HG03442 (cell line): ENCODE measurements around the gene C2CD4A.
"Not testable (repeated sequence)": the region's sequence is repeated elsewhere in the genome, so short reads cannot be mapped to it uniquely, and the experiment has no call there.

Experiments used
- ATAC-seq: cut with Tn5 transposase; IDR thresholded peaks from one replicate; pipeline ENCODE4 v1.9.1; 2021; ENCODE audit warnings: mild to moderate bottlenecking, moderate library complexity; ENCODE audit not compliant: unreplicated experiment

C2CD4A gene, protein sequence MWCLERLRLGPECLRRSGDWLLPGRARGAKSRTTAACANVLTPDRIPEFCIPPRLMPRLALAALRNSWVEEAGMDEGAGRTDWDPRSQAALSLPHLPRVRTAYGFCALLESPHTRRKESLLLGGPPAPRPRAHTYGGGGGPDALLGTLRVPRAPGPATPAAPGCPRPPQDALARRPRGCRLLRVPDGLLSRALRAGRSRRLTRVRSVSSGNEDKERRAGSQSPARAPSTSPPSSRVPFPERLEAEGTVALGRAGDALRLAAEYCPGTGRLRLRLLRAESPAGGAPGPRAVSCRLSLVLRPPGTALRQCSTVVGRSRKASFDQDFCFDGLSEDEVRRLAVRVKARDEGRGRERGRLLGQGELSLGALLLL

DNA sequence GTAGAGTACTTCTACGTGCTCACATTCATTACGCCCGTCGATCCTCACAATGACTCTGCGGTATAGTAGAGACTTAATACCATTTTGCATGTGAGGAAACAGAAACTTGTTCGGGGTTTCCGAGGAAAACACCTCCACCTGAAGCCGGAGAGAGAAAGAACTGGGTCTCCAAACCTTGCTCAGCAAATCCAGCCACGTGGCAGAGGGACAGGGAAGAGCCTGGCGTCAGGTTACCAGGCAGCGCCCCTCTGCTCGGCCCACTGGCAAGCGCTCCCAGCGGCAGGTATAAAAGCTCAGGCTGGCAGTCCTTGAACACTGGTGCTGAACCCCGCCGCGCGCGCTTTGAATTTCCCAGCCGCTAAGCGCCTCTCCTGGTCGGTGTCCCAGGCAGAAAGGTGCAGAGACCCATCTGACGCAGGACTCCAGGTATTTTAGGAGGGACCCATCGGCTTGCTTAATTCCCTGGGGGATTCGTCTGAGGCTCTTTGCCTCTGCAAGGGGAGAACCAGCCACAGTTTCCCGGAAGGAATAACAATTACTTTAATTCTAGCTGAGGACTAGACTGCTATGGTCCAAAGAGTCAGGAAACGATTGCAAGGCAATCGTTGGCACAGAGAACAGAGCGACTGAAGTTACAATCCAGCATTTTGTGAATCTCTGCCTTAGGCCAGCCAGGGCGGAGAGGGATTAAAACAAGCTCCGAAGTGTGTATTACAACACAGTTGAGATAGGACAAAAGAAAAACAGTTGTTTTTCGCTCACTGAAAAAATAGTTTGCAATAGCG is at the start of gene C2CD4A:
TSS of gene C2CD4A (plus strand) at position 315 of the 785 bp plus-strand sequence. CDS start 637 bp downstream, outside the sequence.
- no peak for ATAC-seq

DNA sequence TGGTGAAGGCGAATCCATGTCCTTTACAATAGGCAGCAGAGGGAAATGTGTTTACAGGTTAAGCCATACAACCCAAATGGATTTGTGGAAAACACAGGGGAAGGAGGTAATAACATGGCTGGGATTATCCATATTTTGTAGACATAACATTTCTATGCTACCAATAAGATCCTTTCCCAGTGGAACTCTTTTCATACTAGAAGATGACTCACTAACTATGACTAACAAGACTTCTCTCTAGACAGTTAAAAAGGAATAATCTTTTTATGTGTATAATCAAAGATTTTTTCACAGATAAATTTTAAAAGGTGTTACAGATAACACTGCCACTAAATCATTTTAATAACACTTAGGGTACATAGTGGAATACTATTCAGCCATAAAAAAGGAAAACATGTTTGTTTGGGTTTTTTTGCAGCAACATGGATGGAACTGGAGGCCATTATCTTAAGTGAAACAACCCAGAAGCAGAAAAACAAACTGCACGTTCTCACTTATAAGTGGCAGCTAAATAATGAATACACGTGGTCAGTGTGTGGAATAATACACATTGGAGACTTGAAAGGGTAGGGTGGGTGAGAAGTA is 46.1 kb upstream of the C2CD4A start:
- ATAC-seq = no peak

DNA sequence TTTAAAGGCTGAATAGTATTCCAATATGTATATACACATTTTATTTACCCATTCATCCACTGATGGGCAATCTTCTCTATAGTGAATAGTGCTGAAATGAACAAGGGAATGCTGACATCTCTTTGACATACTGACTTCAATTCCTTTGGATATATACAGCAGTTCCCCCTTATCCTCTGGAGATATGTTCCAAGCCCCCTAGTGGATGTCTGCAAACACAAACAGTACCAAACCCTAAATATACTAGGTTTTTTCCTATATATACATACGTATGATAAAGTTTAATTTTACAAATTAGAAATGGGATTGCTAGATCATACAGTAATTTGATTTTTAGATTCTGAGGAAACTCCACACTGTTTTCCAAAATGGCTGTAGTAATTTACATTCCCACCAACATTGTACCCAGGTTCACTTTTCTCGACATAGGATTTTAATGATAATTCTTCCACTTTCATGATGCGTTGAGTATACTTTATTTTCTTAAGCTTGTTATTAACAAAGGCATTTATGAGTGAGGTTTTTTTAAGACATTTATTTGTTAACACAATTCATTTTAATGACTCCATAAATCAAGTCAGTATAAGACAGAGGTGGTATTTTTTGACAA is 44.7 kb upstream of the C2CD4A start:
- no peak for ATAC-seq

DNA sequence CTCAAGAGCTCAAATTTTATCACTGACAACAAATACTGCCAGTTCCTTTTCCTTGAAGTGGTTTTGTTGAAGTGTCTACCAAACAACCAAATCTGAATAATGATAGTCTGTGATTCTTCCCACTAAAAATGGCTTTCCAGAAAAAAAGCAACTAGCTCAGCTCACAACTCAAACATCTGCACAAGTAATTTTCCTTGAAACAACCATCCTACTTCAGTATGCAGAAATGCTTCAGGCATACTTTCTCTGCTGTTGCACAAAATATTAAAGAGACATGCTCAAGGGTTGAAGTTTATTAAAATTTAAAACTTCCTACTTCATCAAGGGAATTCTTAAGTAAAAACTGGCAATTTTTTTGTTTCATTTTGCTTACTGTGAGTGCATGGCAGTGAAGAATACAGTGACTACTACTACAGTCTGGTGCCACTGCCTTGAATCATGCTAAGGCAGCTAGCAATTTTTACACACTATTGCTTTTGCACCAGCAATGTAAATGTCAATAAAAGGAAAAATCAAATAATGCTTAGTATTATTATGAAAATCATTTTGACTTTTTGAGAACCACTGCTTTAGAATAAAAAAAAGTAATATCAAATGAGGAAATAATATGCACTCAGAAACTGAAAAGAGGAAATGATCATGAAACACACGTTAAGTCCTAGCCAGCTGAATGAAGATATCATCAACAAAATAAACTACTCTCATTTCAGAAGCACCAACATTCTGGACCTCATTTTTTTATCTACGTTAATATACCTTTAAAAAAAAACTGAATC is 40.1 kb upstream of the C2CD4A start:
- no peak for ATAC-seq

DNA sequence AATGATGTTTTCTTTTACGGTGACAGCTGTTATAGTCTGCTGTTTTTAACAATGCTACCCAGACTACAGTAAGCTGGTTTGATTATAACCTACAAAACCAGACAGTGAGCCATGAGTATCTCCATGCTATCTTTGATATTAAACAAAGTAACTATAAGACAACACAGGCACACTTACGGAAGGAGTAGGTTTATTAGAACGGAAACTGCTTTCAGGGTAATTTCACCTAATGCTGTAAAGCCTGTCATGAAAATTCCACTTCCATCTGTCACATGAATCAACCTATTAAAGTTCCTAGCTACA is 39.6 kb upstream of the C2CD4A start:
- ATAC-seq = no peak

DNA sequence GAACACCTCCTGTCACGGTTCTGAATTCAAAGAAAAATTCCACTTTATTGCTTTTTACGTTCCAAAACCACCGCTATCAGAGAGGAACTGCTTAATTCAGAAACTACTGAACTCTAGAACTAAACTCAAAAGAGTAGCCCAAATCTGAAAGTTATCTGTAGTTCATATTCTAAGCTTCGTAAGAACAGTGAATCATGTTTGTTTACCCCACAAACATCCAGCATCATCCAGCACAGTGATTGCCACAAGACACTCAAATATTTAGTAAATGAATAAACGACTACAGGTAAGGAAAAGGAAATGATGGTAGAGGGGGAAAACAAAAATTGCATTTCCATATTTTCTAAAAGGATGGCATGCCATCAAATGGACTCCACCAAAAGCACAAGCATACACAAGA is 38.9 kb upstream of the C2CD4A start:
- no peak for ATAC-seq

DNA sequence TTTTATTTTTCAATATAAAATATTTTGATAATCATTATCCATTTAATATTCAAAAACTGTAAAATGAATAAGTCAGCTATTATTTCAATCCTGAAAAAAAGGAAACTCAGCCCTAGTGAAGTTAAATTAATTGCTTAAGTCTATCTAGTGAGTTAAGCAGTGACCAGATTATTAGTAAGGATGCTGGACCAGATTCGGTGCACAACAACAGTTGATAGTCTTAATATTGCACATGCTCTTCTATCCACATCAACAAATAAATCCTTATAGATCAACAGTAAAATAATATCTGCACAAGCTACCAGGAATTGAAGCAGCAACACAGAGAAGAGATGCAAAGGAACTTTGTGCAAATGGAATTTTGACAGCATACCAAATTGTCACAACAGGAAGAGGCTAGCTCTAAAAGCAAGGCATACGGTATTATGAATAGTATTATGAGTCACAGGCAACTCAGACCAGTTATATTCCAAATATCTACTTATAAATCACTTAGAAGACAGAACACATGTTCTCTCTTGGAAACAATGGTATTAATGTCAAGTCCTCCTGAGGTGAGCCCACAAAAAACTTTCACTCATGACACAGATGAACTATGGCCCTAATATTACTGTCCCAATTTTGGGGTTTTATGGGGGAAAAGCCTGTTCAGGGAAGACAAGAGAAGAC is 31.4 kb upstream of the C2CD4A start:
- no peak for ATAC-seq

DNA sequence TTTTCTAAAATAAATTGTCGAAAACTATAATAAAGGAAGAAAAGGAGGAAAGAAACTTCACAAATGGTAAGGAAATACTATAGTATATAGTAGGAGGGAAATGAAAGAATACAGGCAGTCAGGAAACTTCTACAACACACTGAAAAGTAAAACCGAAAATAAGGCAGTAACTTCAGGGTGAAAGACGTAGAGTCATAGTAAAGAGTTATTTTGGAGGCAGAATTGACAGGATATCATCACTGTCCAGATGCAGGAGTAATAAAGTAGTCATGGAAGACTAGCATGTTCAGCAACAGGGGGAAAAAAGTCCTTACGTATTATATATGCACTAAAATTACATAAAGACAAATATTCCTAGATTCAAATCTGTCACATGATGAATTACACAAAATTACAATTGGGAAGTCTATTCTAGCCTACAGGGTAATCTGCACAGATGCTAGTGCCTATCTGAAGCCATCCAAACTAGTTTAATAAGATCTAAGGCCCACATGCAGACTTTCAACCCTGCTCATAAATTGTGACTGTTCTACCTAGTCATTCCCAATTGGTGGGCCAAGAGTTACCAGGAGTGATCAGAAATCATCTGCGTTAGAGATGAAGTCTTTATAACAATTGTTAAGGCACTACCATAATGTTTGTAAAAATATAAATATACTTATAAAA is 20.6 kb upstream of the C2CD4A start:
- ATAC-seq = peak; percentile 77

DNA sequence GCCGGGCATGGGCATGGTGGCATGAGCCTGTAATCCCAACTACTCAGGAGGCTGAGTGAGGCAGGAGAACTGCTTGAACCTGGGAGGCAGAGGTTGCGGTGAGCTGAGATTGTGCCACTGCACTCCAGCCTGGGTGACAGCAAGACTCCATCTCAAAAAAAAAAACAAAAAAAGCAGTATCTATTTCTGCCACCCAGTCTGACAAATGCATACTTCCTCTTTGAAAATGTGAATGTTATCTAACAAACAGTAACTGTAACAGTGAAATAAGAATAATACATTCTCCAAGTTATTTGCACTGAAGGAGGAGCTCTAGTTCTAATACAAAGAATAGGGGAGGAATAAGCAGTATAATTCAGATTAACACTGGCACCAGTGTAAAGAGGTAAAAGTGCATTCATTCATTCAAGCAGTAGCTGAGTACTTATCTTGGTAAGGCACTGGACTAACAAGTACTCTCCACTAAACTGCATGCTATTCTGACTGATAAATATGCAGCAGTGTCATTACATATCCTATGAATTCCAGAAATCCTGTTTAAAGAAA is 19.4 kb upstream of the C2CD4A start:
- no peak for ATAC-seq

DNA sequence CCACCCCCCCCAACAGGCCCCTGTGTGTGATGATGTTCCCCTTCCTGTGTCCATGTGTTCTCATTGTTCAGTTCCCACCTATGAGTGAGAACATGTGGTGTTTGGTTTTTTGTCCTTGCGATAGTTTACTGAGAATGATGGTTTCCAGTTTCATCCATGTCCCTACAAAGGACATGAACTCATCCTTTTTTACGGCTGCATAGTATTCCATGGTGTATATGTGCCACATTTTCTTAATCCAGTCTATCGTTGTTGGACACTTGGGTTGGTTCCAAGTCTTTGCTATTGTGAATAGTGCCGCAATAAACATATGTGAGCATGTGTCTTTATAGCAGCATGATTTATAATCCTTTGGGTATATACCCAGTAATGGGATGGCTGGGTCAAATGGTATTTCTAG is 18.5 kb upstream of the C2CD4A start:
- ATAC-seq = not testable (repeated sequence)

DNA sequence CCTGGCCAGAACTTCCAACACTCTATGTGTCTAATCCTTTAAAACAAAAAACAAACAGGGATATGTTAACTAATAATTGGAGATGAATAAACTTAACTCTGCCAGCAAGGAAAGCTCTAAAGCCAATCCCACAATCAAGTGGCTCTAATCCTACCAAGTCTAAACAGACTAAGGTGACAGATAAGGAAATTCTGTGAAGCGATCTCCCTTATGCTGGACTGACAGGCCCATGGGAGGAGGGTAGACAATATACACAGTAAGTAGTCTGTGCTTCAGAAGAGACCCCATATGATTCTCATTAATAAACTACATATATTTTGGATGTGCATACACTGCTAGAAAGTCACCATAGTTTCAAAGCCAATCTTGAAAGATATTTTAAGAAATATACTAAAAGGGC is 16.7 kb upstream of the C2CD4A start:
- no peak for ATAC-seq

DNA sequence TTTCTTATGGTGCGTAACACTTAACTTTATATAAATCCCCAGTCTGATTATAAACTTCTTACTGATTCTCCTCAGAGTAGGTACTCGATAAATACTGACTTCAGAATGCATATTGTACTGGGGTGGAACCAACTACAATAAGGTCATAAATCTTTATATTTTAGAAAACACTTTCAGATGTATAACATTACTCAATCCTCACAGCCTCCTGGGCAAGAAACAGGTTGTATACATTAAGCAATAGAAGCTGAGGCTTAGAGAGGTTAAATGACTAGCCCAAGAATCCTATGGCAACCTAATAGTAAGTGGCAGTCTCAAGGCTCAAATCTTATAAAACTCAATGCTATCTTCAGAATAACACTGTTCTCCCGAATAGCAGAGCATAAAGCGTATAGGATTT is 15.6 kb upstream of the C2CD4A start:
- no peak for ATAC-seq

DNA sequence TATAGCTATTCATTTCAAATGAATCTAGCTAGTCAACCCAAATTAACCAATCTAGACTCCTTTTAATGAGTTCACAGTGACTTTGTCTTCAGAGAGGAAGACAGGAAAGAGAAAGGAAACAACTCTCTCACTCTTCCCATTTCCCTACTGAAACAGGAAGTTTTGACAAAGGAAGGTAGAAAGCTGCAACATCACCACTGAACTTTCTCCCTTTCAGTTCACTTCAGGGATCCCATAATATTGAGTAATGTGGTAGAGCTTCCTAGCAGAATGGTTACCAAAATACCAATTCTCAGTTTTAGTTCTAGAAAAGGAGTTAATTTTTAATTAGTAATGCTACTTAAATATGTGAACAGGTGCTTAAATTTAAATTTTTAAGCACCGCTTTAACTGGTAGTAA is 14.1 kb upstream of the C2CD4A start:
- ATAC-seq = no peak

DNA sequence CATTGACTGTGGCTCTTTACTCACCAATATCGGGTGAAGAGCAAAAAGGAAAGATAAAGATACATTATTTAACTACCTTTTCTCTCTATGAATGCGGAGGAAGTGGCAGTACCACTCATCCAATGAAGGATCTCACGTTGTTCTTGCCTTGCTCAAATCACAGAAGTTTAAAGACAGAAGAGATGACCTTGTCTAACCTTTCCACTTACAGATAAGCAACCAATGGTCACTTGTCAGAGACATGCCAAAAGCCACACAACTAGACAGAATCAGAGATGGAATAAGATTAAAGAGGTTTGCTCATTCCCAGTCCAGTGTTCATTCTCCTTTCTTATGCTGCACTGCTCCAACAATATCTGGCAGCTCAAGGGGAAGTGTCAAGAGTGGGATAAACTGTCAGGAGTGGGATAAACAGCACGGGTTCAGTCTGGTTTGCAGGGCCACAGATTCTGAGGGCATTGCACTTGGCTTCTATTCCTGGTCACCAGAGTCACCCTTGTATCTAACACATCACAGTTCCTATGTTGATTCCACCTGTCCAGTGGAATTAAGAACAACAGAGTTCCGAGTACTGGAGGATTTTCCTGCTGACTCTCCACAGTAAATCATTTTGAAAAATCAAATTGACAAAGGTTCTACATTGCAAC is 13.2 kb upstream of the C2CD4A start:
- ATAC-seq = no peak

DNA sequence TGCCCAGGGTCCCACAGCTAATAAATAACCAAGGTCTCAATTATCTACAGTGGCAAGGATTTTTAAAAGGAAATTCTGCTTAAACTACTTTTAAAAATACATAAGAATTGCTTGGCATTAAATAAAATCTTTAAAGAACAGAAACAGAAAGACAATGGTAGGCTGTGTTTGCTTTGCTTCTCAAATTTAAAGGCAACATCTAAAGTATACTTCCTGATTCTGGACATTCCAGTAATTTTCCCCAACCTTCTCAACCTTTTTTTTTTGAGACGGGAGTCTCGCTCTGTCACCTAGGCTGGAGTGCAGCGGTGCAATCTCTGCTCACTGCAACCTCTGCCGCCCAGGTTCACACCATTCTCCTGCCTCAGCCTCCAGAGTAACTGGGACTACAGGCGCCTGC is 11.8 kb upstream of the C2CD4A start:
- no peak for ATAC-seq

DNA sequence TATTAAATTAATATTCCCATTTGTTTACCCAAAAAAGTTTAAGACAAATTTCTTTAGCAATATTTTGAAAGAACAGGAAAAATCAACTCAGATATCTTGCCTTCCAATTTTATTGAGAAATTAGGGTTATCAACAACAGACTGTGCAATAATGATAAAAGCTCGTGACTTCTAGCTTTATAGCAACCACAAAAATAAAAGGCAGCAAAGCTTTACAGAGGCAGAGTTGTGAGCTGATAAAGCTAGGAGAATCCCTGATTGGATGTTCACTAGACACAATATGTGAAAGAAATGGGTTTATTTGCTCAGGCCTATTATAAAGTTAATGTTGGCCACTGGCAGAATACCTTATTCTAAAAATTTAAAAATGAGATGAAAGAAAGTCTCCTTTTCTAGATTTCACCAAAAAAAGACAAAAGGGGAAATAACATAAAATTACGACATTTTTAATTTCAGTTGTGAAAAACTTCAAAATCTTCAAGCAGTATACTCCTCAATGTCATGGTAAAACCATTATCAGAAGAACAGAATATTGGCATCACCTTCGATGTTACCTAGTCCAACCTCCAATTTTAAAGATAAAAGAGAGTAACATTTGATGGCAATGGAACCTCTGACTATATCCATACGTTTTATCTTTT is 9.3 kb upstream of the C2CD4A start:
- ATAC-seq = no peak

DNA sequence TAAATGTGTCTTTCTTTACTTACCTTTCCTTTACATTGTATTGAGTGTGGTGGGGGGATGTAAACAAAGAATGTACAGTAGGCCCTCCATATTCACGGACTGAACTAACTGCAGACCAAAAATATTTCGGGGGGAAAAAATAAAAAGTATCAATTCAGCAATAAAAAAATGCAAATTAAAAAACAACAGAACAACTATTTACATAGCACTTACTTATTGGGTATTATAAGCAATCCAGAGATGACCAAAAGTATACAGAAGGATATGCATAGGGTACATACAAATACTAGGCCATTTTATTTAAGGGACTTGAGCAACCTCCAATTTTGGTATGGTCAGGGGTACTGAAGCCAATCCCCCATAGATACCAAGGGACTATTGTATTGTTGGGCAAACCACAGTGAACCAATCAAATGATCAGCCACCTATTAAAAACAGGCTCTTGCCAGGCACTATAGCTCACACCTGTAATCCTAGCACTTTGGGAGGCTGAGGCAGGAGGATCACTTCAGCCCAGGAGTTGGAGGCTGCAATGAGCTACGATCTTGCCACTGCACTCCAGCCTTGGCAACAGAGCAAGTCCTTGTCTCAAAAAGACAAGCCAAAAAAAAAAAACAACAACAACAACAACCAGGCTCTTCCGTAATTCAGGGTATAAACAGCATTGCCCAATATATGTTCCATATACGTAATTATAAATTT is 8.3 kb upstream of the C2CD4A start:
- no peak for ATAC-seq
